ENCODE results near the gene USP24. TPM values are rescaled to one million over a fixed set of nuclear protein-coding genes. Genes with fewer than 3 reads are reported as not detected.

USP24 gene
- total RNA-seq, 1 donor from 2014 or later: 35.8 TPM

DNA sequence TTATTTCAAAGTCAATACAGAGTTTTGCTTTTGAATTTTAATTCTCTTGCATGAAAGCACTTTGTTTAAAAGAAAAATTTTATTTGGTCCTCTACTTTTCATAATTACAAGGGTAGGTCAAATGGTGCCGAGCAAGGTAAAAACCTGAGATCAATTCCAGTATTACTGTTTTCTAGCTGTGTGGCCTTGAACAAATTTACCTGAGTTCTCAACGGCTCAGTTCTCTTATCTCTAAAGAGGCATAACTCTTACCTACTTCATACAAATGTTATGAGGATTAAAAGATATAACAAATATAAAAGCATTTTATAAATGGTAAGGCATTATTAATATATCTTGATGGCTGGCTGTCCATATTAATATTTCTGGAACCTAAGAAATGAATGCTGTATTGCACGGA, 42.5 kb downstream of the USP24 start:
- no peaks in the 10 kb centered on the region for H3K4me1 ChIP-seq
- no peaks in the 10 kb centered on the region for H3K9me3 ChIP-seq
- intact Hi-C loops (cut with DNase I): no loop called here
- no peaks in the 10 kb centered on the region for H3K36me3 ChIP-seq
- DNase-seq (ENCODE audit: extremely low spot score in 2 of 2): no peak
- TF ChIP-seq POLR2A (IDR thresholded peaks at IDR 0.05) (no peak), POLR2AphosphoS5 (IDR thresholded peaks at IDR 0.05; ENCODE audit: insufficient read depth in 1 of 2, low read depth in 1 of 2) (no peak)
- TF ChIP-seq, protein P1, sequence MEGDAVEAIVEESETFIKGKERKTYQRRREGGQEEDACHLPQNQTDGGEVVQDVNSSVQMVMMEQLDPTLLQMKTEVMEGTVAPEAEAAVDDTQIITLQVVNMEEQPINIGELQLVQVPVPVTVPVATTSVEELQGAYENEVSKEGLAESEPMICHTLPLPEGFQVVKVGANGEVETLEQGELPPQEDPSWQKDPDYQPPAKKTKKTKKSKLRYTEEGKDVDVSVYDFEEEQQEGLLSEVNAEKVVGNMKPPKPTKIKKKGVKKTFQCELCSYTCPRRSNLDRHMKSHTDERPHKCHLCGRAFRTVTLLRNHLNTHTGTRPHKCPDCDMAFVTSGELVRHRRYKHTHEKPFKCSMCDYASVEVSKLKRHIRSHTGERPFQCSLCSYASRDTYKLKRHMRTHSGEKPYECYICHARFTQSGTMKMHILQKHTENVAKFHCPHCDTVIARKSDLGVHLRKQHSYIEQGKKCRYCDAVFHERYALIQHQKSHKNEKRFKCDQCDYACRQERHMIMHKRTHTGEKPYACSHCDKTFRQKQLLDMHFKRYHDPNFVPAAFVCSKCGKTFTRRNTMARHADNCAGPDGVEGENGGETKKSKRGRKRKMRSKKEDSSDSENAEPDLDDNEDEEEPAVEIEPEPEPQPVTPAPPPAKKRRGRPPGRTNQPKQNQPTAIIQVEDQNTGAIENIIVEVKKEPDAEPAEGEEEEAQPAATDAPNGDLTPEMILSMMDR (IDR thresholded peaks at IDR 0.05): no peak
- no peaks in the 10 kb centered on the region for H3K27me3 ChIP-seq
- no peak overlapping the region for H3K27ac ChIP-seq
- H3K4me3 ChIP-seq: no peak overlapping the region

DNA sequence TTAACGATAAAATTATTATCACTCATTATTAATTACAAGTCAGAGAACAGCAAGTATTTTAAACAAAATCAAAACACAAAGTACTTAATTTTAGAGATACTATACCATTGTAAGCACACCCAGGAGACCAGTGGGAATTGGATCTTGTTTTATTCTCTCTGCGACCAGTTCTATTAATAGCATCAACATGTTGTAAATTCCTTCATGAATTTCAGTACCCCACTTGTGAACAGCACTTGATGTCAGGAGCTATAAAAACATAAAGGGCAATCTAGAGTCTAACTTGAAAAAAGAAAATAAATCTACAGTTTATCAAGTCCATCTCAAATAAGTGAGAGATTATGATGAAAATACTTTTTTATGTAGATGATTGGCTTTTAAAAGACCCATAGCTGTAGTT, 42.9 kb downstream of the USP24 start:
- no peaks in the 10 kb centered on the region for H3K27me3 ChIP-seq
- H3K27ac ChIP-seq: no peak overlapping the region
- H3K4me3 ChIP-seq: no peak overlapping the region
- DNase-seq (ENCODE audit: extremely low spot score in 2 of 2): no peak
- no peaks in the 10 kb centered on the region for H3K9me3 ChIP-seq
- TF ChIP-seq, protein P1 (IDR thresholded peaks at IDR 0.05): no peak
- TF ChIP-seq POLR2AphosphoS5 (IDR thresholded peaks at IDR 0.05; ENCODE audit: insufficient read depth in 1 of 2, low read depth in 1 of 2): no peak
- no peak for TF ChIP-seq POLR2A (IDR thresholded peaks at IDR 0.05)
- H3K36me3 ChIP-seq: peaks cover 0 to 3% of the 10 kb centered on the region in 2 donors
- H3K4me1 ChIP-seq: no peaks in the 10 kb centered on the region
- intact Hi-C loops (cut with DNase I): no loop called here

DNA sequence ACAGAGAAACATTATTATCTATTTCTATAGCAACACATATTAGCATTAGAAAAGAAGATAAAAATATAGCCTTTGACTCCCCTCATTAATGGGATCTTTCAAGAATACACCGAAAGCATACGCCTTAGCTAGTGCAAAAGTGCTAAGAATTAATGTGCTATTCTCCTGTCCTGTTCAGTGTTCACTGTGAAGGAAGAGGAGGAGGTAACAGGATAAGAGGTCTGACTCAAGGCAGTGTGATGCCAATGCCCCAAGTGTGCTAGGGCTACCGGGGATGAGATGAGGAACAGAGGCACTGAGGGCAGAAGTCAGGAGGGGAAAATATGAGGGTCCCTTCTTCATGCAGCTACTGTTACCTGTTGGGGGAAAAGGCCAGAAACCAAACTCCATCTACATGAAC, 43.5 kb downstream of the USP24 start:
- no peak overlapping the region for H3K4me3 ChIP-seq
- intact Hi-C loops (cut with DNase I): no loop called here
- no peak overlapping the region for H3K27ac ChIP-seq
- no peaks in the 10 kb centered on the region for H3K9me3 ChIP-seq
- peaks cover 0 to 6% of the 10 kb centered on the region in 2 donors for H3K36me3 ChIP-seq
- no peak for DNase-seq (ENCODE audit: extremely low spot score in 2 of 2)
- H3K4me1 ChIP-seq: no peaks in the 10 kb centered on the region
- H3K27me3 ChIP-seq: no peaks in the 10 kb centered on the region
- TF ChIP-seq, protein P1 (IDR thresholded peaks at IDR 0.05): no peak
- TF ChIP-seq POLR2AphosphoS5 (IDR thresholded peaks at IDR 0.05; ENCODE audit: insufficient read depth in 1 of 2, low read depth in 1 of 2) (no peak), POLR2A (IDR thresholded peaks at IDR 0.05) (no peak)

DNA sequence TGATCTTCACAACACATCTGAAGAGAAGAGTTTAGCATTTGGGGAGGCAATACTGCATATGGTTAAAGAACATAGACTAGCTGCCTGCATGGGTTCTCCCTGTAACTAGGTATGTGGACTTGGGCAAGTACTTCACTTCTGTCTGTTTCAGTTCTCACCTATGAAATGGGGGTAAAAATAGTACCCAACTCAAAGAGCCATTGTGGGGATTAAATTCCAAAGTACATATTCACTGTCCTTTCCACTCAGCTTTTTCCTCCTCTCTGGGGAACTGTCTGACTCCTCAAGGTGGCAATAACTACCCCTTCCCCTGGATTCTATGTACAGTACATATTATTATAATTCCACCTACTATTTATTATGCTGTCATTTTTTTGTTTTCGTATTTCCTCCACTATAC, 44.7 kb downstream of the USP24 start:
- intact Hi-C loops (cut with DNase I): no loop called here
- H3K27me3 ChIP-seq: no peaks in the 10 kb centered on the region
- no peaks in the 10 kb centered on the region for H3K9me3 ChIP-seq
- peaks cover 0 to 11% of the 10 kb centered on the region in 2 donors for H3K36me3 ChIP-seq
- H3K27ac ChIP-seq: no peak overlapping the region
- H3K4me3 ChIP-seq: no peak overlapping the region
- H3K4me1 ChIP-seq: no peaks in the 10 kb centered on the region
- DNase-seq (ENCODE audit: extremely low spot score in 2 of 2): no peak
- no peak for TF ChIP-seq POLR2A (IDR thresholded peaks at IDR 0.05)
- TF ChIP-seq, protein P1 (IDR thresholded peaks at IDR 0.05): no peak
- TF ChIP-seq POLR2AphosphoS5 (IDR thresholded peaks at IDR 0.05; ENCODE audit: insufficient read depth in 1 of 2, low read depth in 1 of 2): no peak

DNA sequence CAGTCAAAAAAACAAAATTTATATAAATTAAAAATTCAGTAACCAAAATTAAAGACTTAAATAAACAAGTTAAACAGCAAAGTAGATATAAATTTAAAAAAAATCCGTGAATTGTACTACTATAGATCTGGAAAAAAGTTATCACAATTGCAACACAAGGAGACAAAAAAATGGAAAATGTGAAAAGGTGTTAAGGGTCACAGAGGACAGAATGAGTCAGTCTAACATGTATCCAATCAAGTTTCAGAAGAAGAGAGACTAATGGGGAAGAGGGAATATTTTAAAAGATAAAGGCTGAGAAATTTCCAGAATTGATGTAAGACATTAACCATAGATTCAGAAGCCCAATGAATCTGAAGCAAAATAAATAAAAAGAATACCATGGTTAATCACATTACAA, 46.0 kb downstream of the USP24 start:
- peaks cover 0 to 15% of the 10 kb centered on the region in 2 donors for H3K36me3 ChIP-seq
- no peak overlapping the region for H3K4me3 ChIP-seq
- H3K27me3 ChIP-seq: no peaks in the 10 kb centered on the region
- H3K4me1 ChIP-seq: no peaks in the 10 kb centered on the region
- H3K9me3 ChIP-seq: no peaks in the 10 kb centered on the region
- TF ChIP-seq POLR2A (IDR thresholded peaks at IDR 0.05) (no peak), POLR2AphosphoS5 (IDR thresholded peaks at IDR 0.05; ENCODE audit: insufficient read depth in 1 of 2, low read depth in 1 of 2) (no peak)
- TF ChIP-seq, protein P1 (IDR thresholded peaks at IDR 0.05): no peak
- H3K27ac ChIP-seq: no peak overlapping the region
- intact Hi-C loops (cut with DNase I): no loop called here
- DNase-seq (ENCODE audit: extremely low spot score in 2 of 2): no peak
